Caco-2 (cell line): ENCODE data around the gene ZNHIT1. TPM values are rescaled to one million over a fixed set of nuclear protein-coding genes. Genes with fewer than 3 reads are reported as not detected.
A peak's percentile ranks its signal among the peaks of the same experiment; 100 is the strongest.

Source experiments
- BruUV-seq: library from RNA; stranded (reverse); fragments of 400-500 nt; replicated peaks from 2 replicates; lab custom pipeline; 2021; lab: Mats Ljungman, UMichigan
- CTCF ChIA-PET: fragments of 300-600 bp; sonication (Branson Sonifier 250); formaldehyde crosslinking; loops from one replicate; lab custom pipeline; 2022; ENCODE audit warnings: antibody characterized with exemption; lab: Charles Lee
- POLR2A ChIA-PET: fragments of 300-600 bp; sonication (Branson Sonifier 250); formaldehyde crosslinking; loops from one replicate; lab custom pipeline; 2022; ENCODE audit warnings: antibody characterized with exemption; lab: Charles Lee
- DNase-seq, 2 experiments: peaks; one replicate each; pipeline versions ENCODE4 v3.0.0 to v3.0.0-alpha.2; 2020 to 2022
- H3K27me3 ChIP-seq: replicated peaks from 2 replicates; pipeline ENCODE4 v1.6.0; 2011; ENCODE audit warnings: low read length; ENCODE audit not compliant: control insufficient read depth, insufficient read depth
- H3K36me3 ChIP-seq: 2 replicates; pipeline ENCODE4 v1.5.1; 2011; ENCODE audit warnings: low read length; ENCODE audit not compliant: control insufficient read depth, insufficient read depth
- H3K4me1 ChIP-seq: fragments of 250-450 bp; sonication (Bioruptor Pico); 2 replicates; pipeline ENCODE4 v1.5.1; 2020; ENCODE audit warnings: mild to moderate bottlenecking
- H3K4me3 ChIP-seq: 2 replicates; pipeline ENCODE4 v1.5.1; 2011; ENCODE audit warnings: low read depth, mild to moderate bottlenecking, control low read depth, low read length
- H3K9me3 ChIP-seq: fragments of 250-450 bp; sonication (Bioruptor Pico); 2 replicates; pipeline ENCODE4 v1.5.1; 2020; ENCODE audit warnings: mild to moderate bottlenecking, moderate library complexity
- H3K27ac Mint-ChIP-seq: one replicate; pipeline ENCODE4 v1.8.0; 2022; ENCODE audit warnings: mixed read lengths; ENCODE audit not compliant: unreplicated experiment
- H3K27me3 Mint-ChIP-seq: one replicate; pipeline ENCODE4 v1.8.0; 2022; ENCODE audit warnings: mixed read lengths; ENCODE audit not compliant: insufficient read depth, unreplicated experiment
- H3K36me3 Mint-ChIP-seq: one replicate; pipeline ENCODE4 v1.8.0; 2022; ENCODE audit warnings: mild to moderate bottlenecking, mixed read lengths; ENCODE audit not compliant: insufficient read depth, unreplicated experiment
- H3K4me1 Mint-ChIP-seq: one replicate; pipeline ENCODE4 v1.8.0; 2022; ENCODE audit warnings: low read depth, mixed read lengths; ENCODE audit not compliant: unreplicated experiment
- H3K4me3 Mint-ChIP-seq: one replicate; pipeline ENCODE4 v1.8.0; 2022; ENCODE audit warnings: mild to moderate bottlenecking, moderate library complexity, mixed read lengths; ENCODE audit not compliant: unreplicated experiment
- H3K9me3 Mint-ChIP-seq: one replicate; pipeline ENCODE4 v1.8.0; 2022; ENCODE audit warnings: mixed read lengths; ENCODE audit not compliant: unreplicated experiment
- intact Hi-C: fragments of 100-400 bp; cut with micrococcal nuclease; formaldehyde crosslinking; loops from one replicate; pipeline ENCODE4 v1.10.0; 2022; ENCODE audit not compliant: unreplicated experiment
- total RNA-seq: library from RNA; stranded (reverse); gene quantifications from 2 replicates; pipeline ENCODE4 v1.2.3, GENCODE V29; 2022
- TF ChIP-seq, protein P1 (sequence below), 2 experiments: fragments of 200-600 bp in 1 of 2; IDR thresholded peaks; 1 replicate in 1 of 2; 2 replicates in 1 of 2; pipeline versions ENCODE4 v1.5.1 to v1.8.0; 2011 to 2022; ENCODE audit warnings: antibody characterized with exemption in 1 of 2, control low read depth in 1 of 2, inconsistent platforms in 1 of 2, low read depth in 1 of 2, low read length in 1 of 2, mild to moderate bottlenecking in 1 of 2, moderate library complexity in 1 of 2; ENCODE audit not compliant: insufficient read depth in 1 of 2, severe bottlenecking in 1 of 2, unreplicated experiment in 1 of 2

Gene ZNHIT1
- total RNA-seq, 1 experiment from 2014 or later, result 64.0 TPM

DNA sequence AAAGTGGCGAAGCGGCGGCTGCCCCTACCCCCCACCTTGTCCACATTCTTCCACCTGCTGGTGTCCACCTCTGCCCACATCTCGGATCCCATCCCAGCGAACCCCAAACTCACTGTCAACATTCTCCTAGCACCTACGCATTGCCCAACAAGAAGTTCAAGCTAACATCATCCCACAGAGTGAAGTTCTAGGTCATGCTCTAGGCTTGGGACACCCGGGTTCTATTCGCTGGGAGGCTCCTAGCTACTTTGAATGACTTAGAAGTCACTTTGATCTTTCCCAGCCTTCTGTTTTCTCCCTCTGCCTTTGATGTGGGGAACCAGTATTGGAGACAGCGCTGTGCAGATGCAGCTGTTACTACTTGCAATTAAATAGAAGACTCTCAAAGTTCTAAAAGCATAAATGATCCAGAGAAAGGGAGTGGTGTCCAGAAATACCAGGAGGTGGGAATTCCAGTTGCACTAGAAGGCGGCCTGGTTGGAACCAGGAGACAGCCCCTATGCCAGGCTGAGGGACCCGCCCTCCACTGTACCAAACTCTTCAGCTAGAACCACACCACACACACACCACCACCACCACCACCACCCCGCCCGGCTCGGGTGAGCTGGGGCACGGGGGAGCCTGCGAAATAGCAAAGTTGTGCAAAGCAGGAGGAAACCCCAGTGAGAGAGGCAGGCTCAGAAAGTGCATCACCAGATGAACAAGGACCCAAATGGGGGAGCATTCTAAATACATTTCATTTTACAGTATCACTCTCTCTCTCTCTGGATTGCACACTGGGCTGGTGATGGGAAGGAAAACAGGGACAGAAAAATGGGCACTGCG is 47.1 kb upstream of the ZNHIT1 start:
- TF ChIP-seq, protein P1, sequence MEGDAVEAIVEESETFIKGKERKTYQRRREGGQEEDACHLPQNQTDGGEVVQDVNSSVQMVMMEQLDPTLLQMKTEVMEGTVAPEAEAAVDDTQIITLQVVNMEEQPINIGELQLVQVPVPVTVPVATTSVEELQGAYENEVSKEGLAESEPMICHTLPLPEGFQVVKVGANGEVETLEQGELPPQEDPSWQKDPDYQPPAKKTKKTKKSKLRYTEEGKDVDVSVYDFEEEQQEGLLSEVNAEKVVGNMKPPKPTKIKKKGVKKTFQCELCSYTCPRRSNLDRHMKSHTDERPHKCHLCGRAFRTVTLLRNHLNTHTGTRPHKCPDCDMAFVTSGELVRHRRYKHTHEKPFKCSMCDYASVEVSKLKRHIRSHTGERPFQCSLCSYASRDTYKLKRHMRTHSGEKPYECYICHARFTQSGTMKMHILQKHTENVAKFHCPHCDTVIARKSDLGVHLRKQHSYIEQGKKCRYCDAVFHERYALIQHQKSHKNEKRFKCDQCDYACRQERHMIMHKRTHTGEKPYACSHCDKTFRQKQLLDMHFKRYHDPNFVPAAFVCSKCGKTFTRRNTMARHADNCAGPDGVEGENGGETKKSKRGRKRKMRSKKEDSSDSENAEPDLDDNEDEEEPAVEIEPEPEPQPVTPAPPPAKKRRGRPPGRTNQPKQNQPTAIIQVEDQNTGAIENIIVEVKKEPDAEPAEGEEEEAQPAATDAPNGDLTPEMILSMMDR (IDR thresholded peaks at IDR 0.05; ENCODE audit: insufficient read depth in 1 of 2, low read depth in 1 of 2, low read length in 1 of 2, severe bottlenecking in 1 of 2, unreplicated experiment in 1 of 2), result no peak
- Histone ChIP-seq H3K4me3 (no peak overlapping the region), H3K4me1 (peaks cover 26% of the 10 kb centered on the region), H3K36me3 (no peaks in the 10 kb centered on the region), H3K27me3 (peaks cover 10% of the 10 kb centered on the region), H3K9me3 (no peaks in the 10 kb centered on the region)
- H3K4me1 Mint-ChIP-seq, result peaks cover 40% of the 10 kb centered on the region
- peaks cover 2% of the 10 kb centered on the region for H3K36me3 Mint-ChIP-seq
- DNase-seq, result no peak
- intact Hi-C loops, result loop anchor here (1.0 kb wide), 1 partner anchor 27 kb away; no protein-coding TSS in a partner anchor
- POLR2A ChIA-PET, result interaction anchor here (0.7 kb wide), 1 partner anchor 1176 kb away, joined by 3 read pairs; no protein-coding TSS in a partner anchor
- H3K27ac Mint-ChIP-seq, result no peak overlapping the region
- no peaks in the 10 kb centered on the region for H3K9me3 Mint-ChIP-seq
- H3K4me3 Mint-ChIP-seq, result peak overlapping the region; percentile 64
- no TSS peak for BruUV-seq
- CTCF ChIA-PET, result interaction anchor here (0.9 to 1.5 kb wide), 4 partner anchors 10 to 27 kb away, joined by 3 to 7 read pairs (median 6); no protein-coding TSS in a partner anchor
- H3K27me3 Mint-ChIP-seq, result peaks cover 60% of the 10 kb centered on the region

GRCh38 chr7:101171442-101171837 is 46.5 kb upstream of the ZNHIT1 start:
- H3K4me3 Mint-ChIP-seq, result peak overlapping the region; percentile 64
- CTCF ChIA-PET, result interaction anchor here (1.0 to 1.5 kb wide), 3 partner anchors 22 to 111 kb away, joined by 6 read pairs; no protein-coding TSS in a partner anchor
- H3K36me3 ChIP-seq, result no peaks in the 10 kb centered on the region
- intact Hi-C loops, result no loop called here
- no peaks in the 10 kb centered on the region for H3K9me3 Mint-ChIP-seq
- H3K27me3 ChIP-seq, result peaks cover 10% of the 10 kb centered on the region
- TF ChIP-seq, protein P1 (IDR thresholded peaks at IDR 0.05; ENCODE audit: insufficient read depth in 1 of 2, low read depth in 1 of 2, low read length in 1 of 2, severe bottlenecking in 1 of 2, unreplicated experiment in 1 of 2), result peak in 1 of 2 experiments; percentile 47
- no peak overlapping the region for H3K4me3 ChIP-seq
- no TSS peak for BruUV-seq
- H3K4me1 ChIP-seq, result peaks cover 26% of the 10 kb centered on the region
- H3K36me3 Mint-ChIP-seq, result no peaks in the 10 kb centered on the region
- no peaks in the 10 kb centered on the region for H3K9me3 ChIP-seq
- POLR2A ChIA-PET, result interaction anchor here (0.7 kb wide), 1 partner anchor 1177 kb away, joined by 3 read pairs; no protein-coding TSS in a partner anchor
- peak in 1 of 2 experiments; percentile 49 for DNase-seq
- H3K4me1 Mint-ChIP-seq, result peaks cover 36% of the 10 kb centered on the region
- H3K27ac Mint-ChIP-seq, result no peak overlapping the region
- H3K27me3 Mint-ChIP-seq, result peaks cover 56% of the 10 kb centered on the region
